ENCODE measurements around the gene DDX50. TPM values are rescaled to one million over a fixed set of nuclear protein-coding genes. Genes with fewer than 3 reads are reported as not detected.
"Not testable (repeated sequence)": the region's sequence is repeated elsewhere in the genome, so short reads cannot be mapped to it uniquely, and the experiment has no call there.

Gene DDX50
- total and polyA plus RNA-seq, 2 experiments from 2014 or later = 43.6 to 49.0 TPM

GRCh38 chr10:68938117-68938516 is 37.0 kb downstream of the DDX50 start:
- in situ Hi-C loops (cut with MboI) = no loop called here
- Histone ChIP-seq H3K27ac (no peak overlapping the region), H3F3A (ENCODE audit: insufficient read depth) (peaks cover 6% of the 10 kb centered on the region), H3K9ac (no peak overlapping the region), H4K20me1 (ENCODE audit: insufficient read depth) (no peaks in the 10 kb centered on the region), H2AFZ (no peak overlapping the region), H3K4me1 (ENCODE audit: insufficient read depth) (0 out of 2 replicates have a peak, but pooled peaks cover 8% of the 10 kb centered on the region), H3K9me3 (ENCODE audit: low read depth) (no peaks in the 10 kb centered on the region), H3K9me2 (ENCODE audit: insufficient read depth) (no peaks in the 10 kb centered on the region), H3K36me3 (ENCODE audit: low read depth) (peaks cover 27% of the 10 kb centered on the region), H3K79me2 (ENCODE audit: insufficient read depth) (peaks cover 40% of the 10 kb centered on the region), H3K27me3 (replicated peaks; ENCODE audit: insufficient read depth) (no peaks in the 10 kb centered on the region), H3K4me2 (ENCODE audit: unreplicated experiment) (no peak overlapping the region), H3K4me3 (no peak overlapping the region)
- no peak for DNase-seq
- WGBS, 2 experiments (ENCODE audit: low coverage in 1 of 2, low lambda C conversion rate in 2 of 2, missing lambda C conversion rate in 2 of 2) = 54 to 57% methylated on average over 2 of the region's 2 CpGs
- TF ChIP-seq EZH2phosphoT487 (IDR thresholded peaks at IDR 0.05; ENCODE audit: insufficient read depth, low read depth) (no peak), EZH2 (IDR thresholded peaks at IDR 0.05; ENCODE audit: insufficient read depth, poor library complexity, severe bottlenecking) (no peak)

GRCh38 chr10:68938884-68939283 is 37.8 kb downstream of the DDX50 start:
- Histone ChIP-seq H3F3A (ENCODE audit: insufficient read depth) (peaks cover 6% of the 10 kb centered on the region), H3K9me3 (ENCODE audit: low read depth) (no peaks in the 10 kb centered on the region), H3K79me2 (ENCODE audit: insufficient read depth) (peaks cover 34% of the 10 kb centered on the region), H3K27me3 (replicated peaks; ENCODE audit: insufficient read depth) (no peaks in the 10 kb centered on the region), H3K36me3 (ENCODE audit: low read depth) (peaks cover 35% of the 10 kb centered on the region), H4K20me1 (ENCODE audit: insufficient read depth) (no peaks in the 10 kb centered on the region), H3K4me3 (no peak overlapping the region), H3K4me2 (ENCODE audit: unreplicated experiment) (no peak overlapping the region), H3K9me2 (ENCODE audit: insufficient read depth) (no peaks in the 10 kb centered on the region), H3K27ac (no peak overlapping the region), H3K9ac (no peak overlapping the region), H3K4me1 (ENCODE audit: insufficient read depth) (0 out of 2 replicates have a peak, but pooled peaks cover 8% of the 10 kb centered on the region), H2AFZ (no peak overlapping the region)
- WGBS, 2 experiments (ENCODE audit: low coverage in 1 of 2, low lambda C conversion rate in 2 of 2, missing lambda C conversion rate in 2 of 2) = 97 to 98% methylated on average over 2 of the region's 2 CpGs
- TF ChIP-seq EZH2phosphoT487 (IDR thresholded peaks at IDR 0.05; ENCODE audit: insufficient read depth, low read depth) = no peak
- no peak for TF ChIP-seq EZH2 (IDR thresholded peaks at IDR 0.05; ENCODE audit: insufficient read depth, poor library complexity, severe bottlenecking)
- no peak for DNase-seq
- in situ Hi-C loops (cut with MboI) = no loop called here

GRCh38 chr10:68940917-68941316 is 39.8 kb downstream of the DDX50 start:
- H2AFZ ChIP-seq; H3K9me3 ChIP-seq (ENCODE audit: low read depth); H3K9me2 ChIP-seq (ENCODE audit: insufficient read depth); H3K4me2 ChIP-seq (ENCODE audit: unreplicated experiment); H3K4me3 ChIP-seq; DNase-seq; in situ Hi-C loops (cut with MboI); H3K27me3 ChIP-seq (replicated peaks; ENCODE audit: insufficient read depth); H3F3A ChIP-seq (ENCODE audit: insufficient read depth); H3K4me1 ChIP-seq (ENCODE audit: insufficient read depth); H3K9ac ChIP-seq; H3K27ac ChIP-seq; H4K20me1 ChIP-seq (ENCODE audit: insufficient read depth): not testable (repeated sequence)
- H3K79me2 ChIP-seq (ENCODE audit: insufficient read depth) = peaks cover 24% of the 10 kb centered on the region
- peaks cover 33% of the 10 kb centered on the region for H3K36me3 ChIP-seq (ENCODE audit: low read depth)

- Histone ChIP-seq H2AFZ (no peak overlapping the region), H3K27me3 (replicated peaks; ENCODE audit: insufficient read depth) (no peaks in the 10 kb centered on the region), H4K20me1 (ENCODE audit: insufficient read depth) (no peaks in the 10 kb centered on the region), H3K9ac (no peak overlapping the region), H3F3A (ENCODE audit: insufficient read depth) (peaks cover 19% of the 10 kb centered on the region), H3K27ac (no peak overlapping the region), H3K9me2 (ENCODE audit: insufficient read depth) (no peaks in the 10 kb centered on the region), H3K36me3 (ENCODE audit: low read depth) (peaks cover 33% of the 10 kb centered on the region), H3K4me2 (ENCODE audit: unreplicated experiment) (no peak overlapping the region), H3K79me2 (ENCODE audit: insufficient read depth) (no peaks in the 10 kb centered on the region), H3K4me1 (ENCODE audit: insufficient read depth) (no peaks in the 10 kb centered on the region), H3K4me3 (no peak overlapping the region), H3K9me3 (ENCODE audit: low read depth) (no peaks in the 10 kb centered on the region)
- TF ChIP-seq EZH2phosphoT487 (IDR thresholded peaks at IDR 0.05; ENCODE audit: insufficient read depth, low read depth) (no peak), EZH2 (IDR thresholded peaks at IDR 0.05; ENCODE audit: insufficient read depth, poor library complexity, severe bottlenecking) (no peak)
- WGBS, 2 experiments (ENCODE audit: low coverage in 1 of 2, low lambda C conversion rate in 2 of 2, missing lambda C conversion rate in 2 of 2) = 94 to 98% methylated on average over 3 of the region's 3 CpGs
- no peak for DNase-seq
- in situ Hi-C loops (cut with MboI) = no loop called here
Measured at GRCh38 chr10:68950598-68950997, 49.5 kb downstream of the DDX50 start.

- no peak for DNase-seq
- Histone ChIP-seq H3K4me1 (ENCODE audit: insufficient read depth) (peaks cover 15% of the 10 kb centered on the region), H3K79me2 (ENCODE audit: insufficient read depth) (peaks cover 35% of the 10 kb centered on the region), H3K9me3 (ENCODE audit: low read depth) (no peaks in the 10 kb centered on the region), H3F3A (ENCODE audit: insufficient read depth) (peaks cover 37% of the 10 kb centered on the region), H3K9me2 (ENCODE audit: insufficient read depth) (no peaks in the 10 kb centered on the region), H3K4me3 (peak overlapping the region; percentile 82; the same call in 1 of the 2 replicates), H3K4me2 (ENCODE audit: unreplicated experiment) (peak overlapping the region; percentile 99), H3K27ac (peak overlapping the region; percentile 88), H3K36me3 (ENCODE audit: low read depth) (peaks cover under 1% of the 10 kb centered on the region; the same call in 1 of the 2 replicates), H2AFZ (no peak overlapping the region; the same call in 1 of the 2 replicates), H4K20me1 (ENCODE audit: insufficient read depth) (no peaks in the 10 kb centered on the region), H3K27me3 (replicated peaks; ENCODE audit: insufficient read depth) (no peaks in the 10 kb centered on the region), H3K9ac (peak overlapping the region; percentile 92)
- WGBS, 2 experiments (ENCODE audit: low coverage in 1 of 2, low lambda C conversion rate in 2 of 2, missing lambda C conversion rate in 2 of 2) = 90 to 92% methylated on average over 12 of the region's 12 CpGs
- no peak for TF ChIP-seq EZH2phosphoT487 (IDR thresholded peaks at IDR 0.05; ENCODE audit: insufficient read depth, low read depth)
- TF ChIP-seq EZH2 (IDR thresholded peaks at IDR 0.05; ENCODE audit: insufficient read depth, poor library complexity, severe bottlenecking) = no peak
- in situ Hi-C loops (cut with MboI) = no loop called here
Measured at GRCh38 chr10:68954904-68955303, 53.8 kb downstream of the DDX50 start.
